Measurements from ENCODE around the gene GPR89B.
"Not testable (repeated sequence)": the region's sequence is repeated elsewhere in the genome, so short reads cannot be mapped to it uniquely, and the experiment has no call there.

GRCh38 chr1:148032690-148033089, 104.5 kb downstream of the GPR89B start:
- TF ChIP-seq CTCF (optimal IDR thresholded peaks at IDR 0.05 in 1 of 3, IDR thresholded peaks at IDR 0.05 in 1 of 3, conservative IDR thresholded peaks at IDR 0.05 in 1 of 3; ENCODE audit: extremely low read depth in 1 of 3, insufficient read depth in 2 of 3, low read length in 3 of 3); EZH2 (IDR thresholded peaks at IDR 0.05; ENCODE audit: low read length): not testable (repeated sequence)

Data from keratinocyte (primary cell).